GM12874 (cell line): ENCODE data around the gene OLFML2B.

ENCODE experiments used
- TF ChIP-seq, protein P1 (sequence below): IDR thresholded peaks from 2 replicates; pipeline ENCODE4 v1.5.1; 2011; ENCODE audit warnings: low read depth, mild to moderate bottlenecking, control low read depth, low read length, moderate library complexity; ENCODE audit not compliant: insufficient read depth

Gene OLFML2B

DNA sequence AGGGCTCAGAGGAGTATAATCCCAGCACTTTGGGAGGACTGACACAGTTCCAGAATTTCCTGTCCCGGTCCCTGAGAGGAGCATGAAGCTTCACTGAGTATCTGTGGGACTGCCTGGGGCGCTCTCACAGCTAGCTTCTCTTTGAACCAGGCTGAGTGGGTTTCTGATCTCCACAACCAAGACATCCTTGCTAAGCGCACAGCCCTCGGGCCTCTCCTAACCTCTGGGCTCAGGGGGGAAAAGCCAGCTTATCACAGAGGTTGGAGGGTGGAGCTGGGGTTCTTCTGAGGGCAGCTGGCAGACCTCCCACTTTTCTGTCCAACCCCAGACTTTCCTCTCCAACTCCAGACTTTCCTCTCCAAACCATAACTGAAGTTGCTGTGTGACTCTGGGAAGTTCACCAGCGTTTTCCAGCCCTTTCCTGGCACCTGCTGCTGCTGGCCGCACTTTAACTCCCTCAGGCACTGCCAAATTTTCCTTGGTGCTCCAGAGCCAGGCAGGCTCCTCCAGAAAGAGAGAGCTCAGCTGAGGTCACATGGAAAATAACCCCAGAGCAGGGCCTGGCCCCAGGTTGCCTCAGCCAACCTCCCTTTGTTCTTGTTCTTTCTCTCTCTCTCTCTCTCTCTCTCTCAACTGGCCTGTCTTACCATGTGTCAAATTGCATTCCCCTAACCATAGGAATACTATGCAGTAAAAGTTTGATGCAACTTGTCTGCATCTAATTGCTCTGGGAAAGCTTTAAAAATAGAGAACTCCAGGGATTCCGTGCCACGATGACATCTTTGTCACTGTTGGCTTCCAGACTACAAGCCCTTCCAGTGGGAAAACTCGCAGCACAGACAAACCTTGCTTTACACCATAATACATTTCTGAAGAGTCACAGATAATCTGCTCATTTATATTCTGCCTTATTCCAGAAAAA is 49.5 kb downstream of the OLFML2B start:
- TF ChIP-seq, protein P1, sequence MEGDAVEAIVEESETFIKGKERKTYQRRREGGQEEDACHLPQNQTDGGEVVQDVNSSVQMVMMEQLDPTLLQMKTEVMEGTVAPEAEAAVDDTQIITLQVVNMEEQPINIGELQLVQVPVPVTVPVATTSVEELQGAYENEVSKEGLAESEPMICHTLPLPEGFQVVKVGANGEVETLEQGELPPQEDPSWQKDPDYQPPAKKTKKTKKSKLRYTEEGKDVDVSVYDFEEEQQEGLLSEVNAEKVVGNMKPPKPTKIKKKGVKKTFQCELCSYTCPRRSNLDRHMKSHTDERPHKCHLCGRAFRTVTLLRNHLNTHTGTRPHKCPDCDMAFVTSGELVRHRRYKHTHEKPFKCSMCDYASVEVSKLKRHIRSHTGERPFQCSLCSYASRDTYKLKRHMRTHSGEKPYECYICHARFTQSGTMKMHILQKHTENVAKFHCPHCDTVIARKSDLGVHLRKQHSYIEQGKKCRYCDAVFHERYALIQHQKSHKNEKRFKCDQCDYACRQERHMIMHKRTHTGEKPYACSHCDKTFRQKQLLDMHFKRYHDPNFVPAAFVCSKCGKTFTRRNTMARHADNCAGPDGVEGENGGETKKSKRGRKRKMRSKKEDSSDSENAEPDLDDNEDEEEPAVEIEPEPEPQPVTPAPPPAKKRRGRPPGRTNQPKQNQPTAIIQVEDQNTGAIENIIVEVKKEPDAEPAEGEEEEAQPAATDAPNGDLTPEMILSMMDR = no peak

DNA sequence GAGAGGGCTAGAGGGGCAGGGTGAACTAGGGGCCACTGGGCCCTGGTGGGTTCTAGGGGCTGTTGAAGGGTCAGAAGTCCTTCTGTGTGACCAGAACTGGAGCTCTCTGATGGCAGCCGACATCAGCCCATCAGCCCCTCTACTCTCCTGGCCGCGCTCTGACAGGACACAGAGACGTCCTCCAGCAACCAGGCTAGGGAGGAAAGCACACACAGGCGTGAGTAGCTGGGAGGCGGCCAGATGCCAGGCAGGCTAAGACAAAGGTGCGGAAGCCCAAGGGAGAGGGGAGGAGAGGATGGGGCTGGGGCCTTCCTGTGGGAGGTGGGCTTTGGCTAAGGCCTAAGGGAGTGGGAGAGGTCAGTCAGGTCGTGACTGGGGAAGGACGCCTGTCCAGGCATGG is 50.8 kb downstream of the OLFML2B start:
- TF ChIP-seq, protein P1 = no peak

DNA sequence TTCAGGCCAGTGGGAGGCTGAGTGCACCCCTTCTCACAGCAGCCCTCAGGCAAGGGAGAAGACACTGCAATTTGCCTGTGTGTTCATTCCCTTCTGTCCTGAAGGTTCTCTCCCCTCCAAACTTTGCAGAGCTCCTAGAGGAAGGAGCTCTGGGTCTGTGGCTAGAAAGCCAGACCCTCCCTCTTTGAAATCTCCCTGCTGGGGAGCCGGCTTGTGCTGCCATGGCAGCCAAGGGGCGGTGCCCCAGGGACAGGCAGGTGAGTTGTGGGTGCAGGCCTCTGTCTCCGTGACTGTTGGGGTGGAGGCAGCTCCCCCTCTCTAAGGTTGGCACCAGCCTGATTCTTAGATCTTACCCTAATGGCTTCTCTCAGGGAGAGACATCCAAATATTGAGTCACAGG is 53.0 kb downstream of the OLFML2B start:
- TF ChIP-seq, protein P1 = no peak

DNA sequence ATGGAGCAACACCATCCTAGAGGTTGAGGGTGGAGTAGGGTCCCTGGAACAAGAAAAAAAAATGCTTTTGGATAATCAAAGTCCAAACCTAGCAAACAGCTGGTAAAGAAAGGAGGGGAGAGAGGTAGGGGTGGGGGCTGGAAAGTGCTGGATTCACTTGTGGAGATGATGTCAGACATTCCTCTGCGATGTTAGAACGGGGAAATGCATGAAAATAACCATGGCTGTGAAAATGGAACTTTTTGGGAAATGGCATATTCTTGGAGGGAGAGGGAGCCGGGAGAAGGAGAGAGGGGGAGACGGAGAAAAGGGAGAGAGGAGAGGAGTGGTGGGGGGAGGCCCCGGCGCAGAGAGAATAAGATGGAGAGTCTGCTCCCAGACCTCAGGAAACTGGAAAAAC is 53.6 kb downstream of the OLFML2B start:
- TF ChIP-seq, protein P1 = no peak

DNA sequence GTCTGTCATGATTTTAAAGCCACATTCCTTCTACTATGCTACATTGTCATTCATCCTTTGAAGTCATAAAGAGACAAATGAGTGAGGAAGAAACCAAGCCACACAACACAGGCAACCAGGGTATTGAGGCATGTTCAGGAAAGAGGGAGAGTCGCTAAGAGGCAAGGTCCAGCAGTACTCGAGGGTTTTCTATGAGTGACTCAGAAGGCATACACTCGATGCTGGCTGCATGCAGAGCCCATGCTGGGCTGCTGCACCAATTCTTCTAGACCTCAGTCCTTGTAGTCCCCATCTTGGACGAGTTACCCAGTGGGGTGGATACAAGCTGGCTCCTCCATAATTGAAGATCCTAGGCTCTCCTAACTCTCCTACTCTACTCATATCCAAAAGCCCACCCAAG is 57.6 kb downstream of the OLFML2B start:
- TF ChIP-seq, protein P1 = no peak

DNA sequence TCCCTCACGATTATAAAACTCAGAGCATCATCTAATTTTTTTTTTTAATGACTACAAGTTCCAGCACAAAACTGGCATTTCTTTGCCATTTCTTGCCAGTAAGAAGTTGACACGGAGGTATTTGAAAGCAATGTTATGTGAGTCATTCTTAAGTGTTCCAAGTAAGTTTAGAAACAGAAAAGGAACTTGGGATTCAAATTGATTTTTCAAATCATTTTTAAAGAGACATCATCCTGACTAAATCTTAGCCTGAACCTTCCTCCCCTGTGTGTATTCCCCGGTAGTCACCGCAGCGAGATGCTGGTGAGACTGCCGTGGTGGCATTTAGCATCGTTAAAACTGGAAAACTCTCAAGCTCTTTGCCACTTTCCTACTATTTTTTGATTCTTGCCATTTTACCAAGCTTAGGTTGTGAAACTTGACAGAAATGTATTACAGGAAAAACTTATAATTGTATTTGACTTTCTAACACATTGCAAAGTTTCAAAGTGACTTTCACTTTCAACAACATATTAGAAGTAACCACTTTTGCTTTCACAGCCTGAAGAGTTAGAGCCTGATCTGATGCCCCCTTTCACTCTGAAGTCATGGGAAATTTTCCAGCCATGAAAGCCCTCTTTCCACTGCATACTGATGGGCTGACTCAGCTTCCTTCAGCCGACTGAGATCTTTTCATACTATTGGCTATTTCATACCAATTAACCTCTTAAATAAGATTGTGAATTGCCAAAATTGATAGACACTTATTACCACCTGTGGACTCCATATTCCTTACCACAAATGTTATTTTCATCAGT is 61.4 kb downstream of the OLFML2B start:
- TF ChIP-seq, protein P1 = no peak

DNA sequence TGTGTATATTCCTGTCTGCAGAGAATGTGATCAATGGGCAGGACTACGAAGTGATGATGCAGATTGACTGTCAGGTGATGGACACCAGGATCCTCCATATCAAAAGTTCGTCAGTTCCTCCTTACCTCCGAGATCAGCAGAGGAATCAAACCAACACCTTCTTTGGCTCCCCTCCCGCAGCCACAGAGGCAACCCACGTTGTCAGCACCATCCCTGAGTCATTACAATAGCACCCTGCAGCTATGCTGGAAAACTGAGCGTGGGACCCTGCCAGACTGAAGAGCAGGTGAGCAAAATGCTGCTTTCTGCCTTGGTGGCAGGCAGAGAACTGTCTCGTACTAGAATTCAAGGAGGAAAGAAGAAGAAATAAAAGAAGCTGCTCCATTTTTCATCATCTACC is 65.2 kb downstream of the OLFML2B start:
- TF ChIP-seq, protein P1 = no peak
